Endothelial cell of umbilical vein (primary cell): Measurements from ENCODE around the gene PTPN2. TPM values are rescaled to one million over a fixed set of nuclear protein-coding genes. Genes with fewer than 3 reads are reported as not detected.

Experiments used
- BruUV-seq: library from RNA; stranded (reverse); fragments of 400-500 nt; replicated peaks from 2 replicates; lab custom pipeline; 2021; lab: Mats Ljungman, UMichigan
- CTCF ChIA-PET: fragments of 300-600, 350-600 bp; sonication (Branson Sonifier 250); formaldehyde crosslinking; loops from one replicate; lab custom pipeline; 2021; ENCODE audit warnings: antibody characterized with exemption, inconsistent platforms; lab: Charles Lee
- POLR2A ChIA-PET: fragments of 300-600, 350-600 bp; sonication (Branson Sonifier 250); formaldehyde crosslinking; loops from one replicate; lab custom pipeline; 2021; ENCODE audit warnings: antibody characterized with exemption, inconsistent platforms; lab: Charles Lee
- DNase-seq: peaks from one replicate; pipeline ENCODE4 v3.0.0-alpha.2; 2011; ENCODE audit warnings: low read depth, low spot score
- FAIRE-seq: peaks from 2 replicates; lab custom pipeline; 2011; peaks lifted over from hg19 to GRCh38; lab: Jason Lieb, UNC
- H2AFZ ChIP-seq: 2 replicates; pipeline ENCODE4 v1.6.0; 2012; ENCODE audit warnings: low read depth, low read length, control low read depth, inconsistent platforms
- H3K27ac ChIP-seq: 2 replicates; pipeline ENCODE4 v1.5.1; 2011; ENCODE audit warnings: low read depth, mild to moderate bottlenecking, control low read depth, low read length, moderate library complexity; ENCODE audit not compliant: insufficient read depth
- H3K27me3 ChIP-seq, 2 experiments: 2 replicates each; pipeline versions ENCODE4 v1.6.0 to v1.6.1; 2011; ENCODE audit warnings: low read length in 2 of 2, mixed read lengths in 1 of 2; ENCODE audit not compliant: control insufficient read depth in 2 of 2, insufficient read depth in 2 of 2
- H3K36me3 ChIP-seq, 2 experiments: 2 replicates in 1 of 2; 3 replicates in 1 of 2; pipeline ENCODE4 v1.5.1; 2011; ENCODE audit warnings: low read length in 2 of 2, mild to moderate bottlenecking in 1 of 2, moderate library complexity in 1 of 2; ENCODE audit not compliant: control insufficient read depth in 2 of 2, insufficient read depth in 2 of 2; ENCODE audit errors: extremely low read depth in 1 of 2
- H3K4me1 ChIP-seq: 3 replicates; pipeline ENCODE4 v1.5.1; 2011; ENCODE audit warnings: mild to moderate bottlenecking, low read length; ENCODE audit not compliant: control insufficient read depth, insufficient read depth; ENCODE audit errors: extremely low read depth
- H3K4me2 ChIP-seq: 2 replicates; pipeline ENCODE4 v1.6.1; 2011; ENCODE audit warnings: low read length, control low read depth, mixed read lengths; ENCODE audit not compliant: insufficient read depth
- H3K4me3 ChIP-seq, 3 experiments: fragments of 200-600 bp in 1 of 3; sonication (generic), shearing (Covaris generic) in 1 of 3; replicated peaks in 1 of 3; 2 replicates each; pipeline ENCODE4 v1.5.1; 2011 to 2016; ENCODE audit warnings: control low read depth in 3 of 3, low read length in 3 of 3, mild to moderate bottlenecking in 2 of 3, inconsistent platforms in 1 of 3, low read depth in 1 of 3, moderate library complexity in 1 of 3; ENCODE audit not compliant: insufficient read depth in 1 of 3
- H3K79me2 ChIP-seq: 2 replicates; pipeline ENCODE4 v1.6.0; 2012; ENCODE audit warnings: low read length, inconsistent platforms; ENCODE audit not compliant: control insufficient read depth, insufficient read depth
- H3K9ac ChIP-seq: replicated peaks from 2 replicates; pipeline ENCODE3; 2011; ENCODE audit warnings: low read length, control low read depth; ENCODE audit not compliant: insufficient read depth; ENCODE audit errors: extremely low read depth
- H3K9me1 ChIP-seq: replicated peaks from 3 replicates; pipeline ENCODE4 v1.6.0; 2011; ENCODE audit warnings: mild to moderate bottlenecking, low read length; ENCODE audit not compliant: control insufficient read depth, insufficient read depth; ENCODE audit errors: extremely low read depth
- H3K9me3 ChIP-seq: replicated peaks from 2 replicates; pipeline ENCODE4 v1.5.1; 2012; ENCODE audit warnings: low read length, inconsistent platforms; ENCODE audit not compliant: control insufficient read depth, insufficient read depth
- H4K20me1 ChIP-seq: replicated peaks from 2 replicates; pipeline ENCODE3; 2011; ENCODE audit warnings: mild to moderate bottlenecking, low read length; ENCODE audit not compliant: control insufficient read depth, insufficient read depth; ENCODE audit errors: extremely low read depth
- EZH2 ChIP-seq: IDR thresholded peaks from 2 replicates; pipeline ENCODE4 v1.6.1; 2012; ENCODE audit warnings: borderline replicate concordance, low read depth, mild to moderate bottlenecking, moderate library complexity, low read length, inconsistent platforms; ENCODE audit not compliant: severe bottlenecking
- FOS ChIP-seq: IDR thresholded peaks from 2 replicates; pipeline ENCODE4 v1.6.1; 2011; ENCODE audit warnings: mild to moderate bottlenecking, low read length, moderate library complexity, borderline replicate concordance; ENCODE audit not compliant: insufficient read depth
- GATA2 ChIP-seq: IDR thresholded peaks from 2 replicates; pipeline ENCODE4 v1.7.0; 2011; ENCODE audit warnings: low read depth, mild to moderate bottlenecking, moderate library complexity, mixed read lengths, low read length; ENCODE audit not compliant: insufficient read length, insufficient read depth
- JUN ChIP-seq: IDR thresholded peaks from 2 replicates; pipeline ENCODE4 v1.6.1; 2011; ENCODE audit warnings: borderline replicate concordance, low read depth; ENCODE audit not compliant: insufficient read length, insufficient read depth
- MAX ChIP-seq: IDR thresholded peaks from 2 replicates; pipeline ENCODE4 v1.6.1; 2011; ENCODE audit not compliant: insufficient read depth, insufficient read length
- MYC ChIP-seq: IDR thresholded peaks from one replicate; pipeline ENCODE4 v1.6.1; 2011; ENCODE audit warnings: mild to moderate bottlenecking, low read depth, low read length
- POLR2A ChIP-seq: IDR thresholded peaks from 2 replicates; pipeline ENCODE4 v1.6.1; 2012; ENCODE audit warnings: low read depth, mild to moderate bottlenecking, control low read depth, low read length
- POLR2AphosphoS5 ChIP-seq: IDR thresholded peaks from 2 replicates; pipeline ENCODE4 v1.6.1; 2012; ENCODE audit warnings: low read depth, mild to moderate bottlenecking, control low read depth, low read length, moderate library complexity; ENCODE audit not compliant: insufficient read depth
- dilution Hi-C: fragments of 300-500 bp; cut with MboI; formaldehyde crosslinking; loops from one replicate; pipeline ENCODE4 v1.15.0; 2019; ENCODE audit warnings: low sequenced_read_pairs; ENCODE audit not compliant: extremely low pct_ligation_motif_present
- intact Hi-C: fragments of 100-400 bp; cut with micrococcal nuclease; formaldehyde crosslinking; loops from one replicate; pipeline ENCODE4 v1.10.0; 2022
- polyA plus RNA-seq, 4 experiments: library from polyadenylated mRNA; depleted of rRNA in 3 of 4; stranded (reverse) in 3 of 4; unstranded in 1 of 4; fragments of >200 nt; gene quantifications; 2 replicates each; pipeline versions ENCODE4 v1.2.1 to v1.2.3, GENCODE V29; 2011 to 2012; ENCODE audit warnings: missing spikeins in 1 of 4
- total RNA-seq: library from RNA; stranded (reverse); gene quantifications from 2 replicates; pipeline ENCODE4 v1.2.3, GENCODE V29; 2021
- TF ChIP-seq, protein P1 (sequence below), 2 donors: IDR thresholded peaks; 1 replicate in 1 of 2; 2 replicates in 1 of 2; pipeline ENCODE4 v1.5.1; 2011; ENCODE audit warnings: low read length in 2 of 2, mild to moderate bottlenecking in 2 of 2, moderate library complexity in 2 of 2, control low read depth in 1 of 2, inconsistent platforms in 1 of 2, low read depth in 1 of 2; ENCODE audit not compliant: insufficient read depth in 1 of 2; ENCODE audit errors: extremely low read depth in 1 of 2

PTPN2 gene
- total and polyA plus RNA-seq, 2 donors (not counting 3 experiments of a cell fraction or from before 2014, with no cell fraction given) = 8.2 to 20.9 TPM

- Histone ChIP-seq H3K36me3 (no peaks in the 10 kb centered on the region), H2AFZ (no peak overlapping the region), H4K20me1 (no peaks in the 10 kb centered on the region), H3K4me2 (no peak overlapping the region), H3K4me1 (no peaks in the 10 kb centered on the region), H3K9me3 (no peaks in the 10 kb centered on the region), H3K27me3 (no peaks in the 10 kb centered on the region), H3K79me2 (no peaks in the 10 kb centered on the region), H3K27ac (no peak overlapping the region), H3K9ac (no peak overlapping the region), H3K9me1 (no peaks in the 10 kb centered on the region), H3K4me3 (no peak overlapping the region)
- no peak for TF ChIP-seq MYC
- TF ChIP-seq, protein P1, sequence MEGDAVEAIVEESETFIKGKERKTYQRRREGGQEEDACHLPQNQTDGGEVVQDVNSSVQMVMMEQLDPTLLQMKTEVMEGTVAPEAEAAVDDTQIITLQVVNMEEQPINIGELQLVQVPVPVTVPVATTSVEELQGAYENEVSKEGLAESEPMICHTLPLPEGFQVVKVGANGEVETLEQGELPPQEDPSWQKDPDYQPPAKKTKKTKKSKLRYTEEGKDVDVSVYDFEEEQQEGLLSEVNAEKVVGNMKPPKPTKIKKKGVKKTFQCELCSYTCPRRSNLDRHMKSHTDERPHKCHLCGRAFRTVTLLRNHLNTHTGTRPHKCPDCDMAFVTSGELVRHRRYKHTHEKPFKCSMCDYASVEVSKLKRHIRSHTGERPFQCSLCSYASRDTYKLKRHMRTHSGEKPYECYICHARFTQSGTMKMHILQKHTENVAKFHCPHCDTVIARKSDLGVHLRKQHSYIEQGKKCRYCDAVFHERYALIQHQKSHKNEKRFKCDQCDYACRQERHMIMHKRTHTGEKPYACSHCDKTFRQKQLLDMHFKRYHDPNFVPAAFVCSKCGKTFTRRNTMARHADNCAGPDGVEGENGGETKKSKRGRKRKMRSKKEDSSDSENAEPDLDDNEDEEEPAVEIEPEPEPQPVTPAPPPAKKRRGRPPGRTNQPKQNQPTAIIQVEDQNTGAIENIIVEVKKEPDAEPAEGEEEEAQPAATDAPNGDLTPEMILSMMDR (IDR thresholded peaks at IDR 0.05; ENCODE audit: extremely low read depth in 1 of 2, insufficient read depth in 1 of 2, low read depth in 1 of 2, low read length in 2 of 2) = no peak
- no peak for TF ChIP-seq EZH2
- no peak for TF ChIP-seq POLR2AphosphoS5
- TF ChIP-seq FOS = no peak
- no peak for TF ChIP-seq POLR2A
- no peak for TF ChIP-seq MAX
- no peak for TF ChIP-seq GATA2
- no peak for TF ChIP-seq JUN
- dilution Hi-C loops (no loop called here), intact Hi-C loops (no loop called here)
- BruUV-seq = no TSS peak
- CTCF ChIA-PET = interaction anchor here (0.6 to 1.5 kb wide), 4 partner anchors 9 to 53 kb away, joined by 3 to 5 read pairs (median 3); partner anchors contain the start of gene PTPN2
- POLR2A ChIA-PET = no interaction called here
- DNase-seq = no peak
- no peak for FAIRE-seq
Measured at GRCh38 chr18:12852566-12853315, 31.3 kb downstream of the PTPN2 start.
